ENCODE measurements around the gene TAS2R13.

GRCh38 chr12:10943167-10943566, 33.8 kb upstream of the TAS2R13 start:
- no peak for TF ChIP-seq CTCF (IDR thresholded peaks at IDR 0.05)
- no peak for TF ChIP-seq ZFX (IDR thresholded peaks at IDR 0.05; ENCODE audit: borderline replicate concordance)

Data from 22Rv1 (cell line).